AG04449 (cell line): ENCODE results near the gene RPL7A.

Experiments used
- CTCF ChIA-PET: fragments of 350-600 bp; formaldehyde crosslinking; extraction: SDS; loops from one replicate; lab custom pipeline; 2021; ENCODE audit warnings: antibody characterized with exemption; lab: Yijun Ruan, JAX
- POLR2A ChIA-PET: fragments of 400-600, 350-600 bp; formaldehyde crosslinking; extraction: SDS; loops from one replicate; lab custom pipeline; 2020; ENCODE audit warnings: antibody characterized with exemption, inconsistent platforms; lab: Yijun Ruan, JAX
- DNase-seq: peaks from one replicate; pipeline ENCODE4 v3.0.0-alpha.2; 2010; ENCODE audit warnings: low read depth, low spot score
- H3K4me3 ChIP-seq: 2 replicates; pipeline ENCODE4 v1.5.1; 2011; ENCODE audit warnings: low read depth, mild to moderate bottlenecking, control low read depth, low read length
- TF ChIP-seq, protein P1 (sequence below): IDR thresholded peaks from one replicate; pipeline ENCODE4 v1.5.1; 2011; ENCODE audit warnings: mild to moderate bottlenecking, moderate library complexity, low read length, control low read depth, inconsistent platforms; ENCODE audit not compliant: insufficient read depth; ENCODE audit errors: missing control alignments

The RPL7A gene

GRCh38 chr9:133340256-133340655, 7.8 kb upstream of the RPL7A start:
- TF ChIP-seq, protein P1, sequence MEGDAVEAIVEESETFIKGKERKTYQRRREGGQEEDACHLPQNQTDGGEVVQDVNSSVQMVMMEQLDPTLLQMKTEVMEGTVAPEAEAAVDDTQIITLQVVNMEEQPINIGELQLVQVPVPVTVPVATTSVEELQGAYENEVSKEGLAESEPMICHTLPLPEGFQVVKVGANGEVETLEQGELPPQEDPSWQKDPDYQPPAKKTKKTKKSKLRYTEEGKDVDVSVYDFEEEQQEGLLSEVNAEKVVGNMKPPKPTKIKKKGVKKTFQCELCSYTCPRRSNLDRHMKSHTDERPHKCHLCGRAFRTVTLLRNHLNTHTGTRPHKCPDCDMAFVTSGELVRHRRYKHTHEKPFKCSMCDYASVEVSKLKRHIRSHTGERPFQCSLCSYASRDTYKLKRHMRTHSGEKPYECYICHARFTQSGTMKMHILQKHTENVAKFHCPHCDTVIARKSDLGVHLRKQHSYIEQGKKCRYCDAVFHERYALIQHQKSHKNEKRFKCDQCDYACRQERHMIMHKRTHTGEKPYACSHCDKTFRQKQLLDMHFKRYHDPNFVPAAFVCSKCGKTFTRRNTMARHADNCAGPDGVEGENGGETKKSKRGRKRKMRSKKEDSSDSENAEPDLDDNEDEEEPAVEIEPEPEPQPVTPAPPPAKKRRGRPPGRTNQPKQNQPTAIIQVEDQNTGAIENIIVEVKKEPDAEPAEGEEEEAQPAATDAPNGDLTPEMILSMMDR = no peak
- CTCF ChIA-PET = interaction anchor here (0.6 to 1.3 kb wide), 3 partner anchors 10 to 154 kb away, joined by 3 to 7 read pairs (median 5); no protein-coding TSS in a partner anchor
- H3K4me3 ChIP-seq = no peak overlapping the region
- POLR2A ChIA-PET = interaction anchor here (0.7 to 1.0 kb wide), 2 partner anchors 8 to 11 kb away, joined by 3 read pairs; partner anchors contain the start of genes MED22 and RPL7A
- DNase-seq = no peak

DNA sequence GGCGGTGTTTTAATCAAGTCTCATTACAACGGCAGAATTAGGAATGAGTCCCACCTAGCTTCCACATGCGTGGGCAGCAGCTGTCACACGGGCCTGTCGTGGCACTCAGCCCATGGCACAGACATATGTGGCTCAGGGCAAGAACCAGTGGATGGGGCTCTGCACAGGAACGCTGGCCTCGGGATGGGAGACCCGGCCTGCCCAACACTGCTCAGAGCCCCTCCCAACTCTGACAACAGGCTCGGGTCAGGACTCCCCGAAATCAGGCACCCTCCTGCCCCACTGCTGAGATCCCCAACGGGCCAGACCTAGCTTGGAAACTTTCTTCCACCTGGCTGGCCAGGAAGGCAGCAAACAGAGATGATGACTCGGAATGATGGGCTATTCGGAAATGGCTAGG, 7.1 kb upstream of the RPL7A start:
- no peak overlapping the region for H3K4me3 ChIP-seq
- ChIA-PET POLR2A (interaction anchor here (0.6 kb wide), 1 partner anchor 99 kb away, joined by 3 read pairs; no protein-coding TSS in a partner anchor), CTCF (interaction anchor here (0.6 to 1.3 kb wide), 3 partner anchors 11 to 155 kb away, joined by 3 to 7 read pairs (median 5); no protein-coding TSS in a partner anchor)
- TF ChIP-seq, protein P1 = no peak
- DNase-seq = no peak

DNA sequence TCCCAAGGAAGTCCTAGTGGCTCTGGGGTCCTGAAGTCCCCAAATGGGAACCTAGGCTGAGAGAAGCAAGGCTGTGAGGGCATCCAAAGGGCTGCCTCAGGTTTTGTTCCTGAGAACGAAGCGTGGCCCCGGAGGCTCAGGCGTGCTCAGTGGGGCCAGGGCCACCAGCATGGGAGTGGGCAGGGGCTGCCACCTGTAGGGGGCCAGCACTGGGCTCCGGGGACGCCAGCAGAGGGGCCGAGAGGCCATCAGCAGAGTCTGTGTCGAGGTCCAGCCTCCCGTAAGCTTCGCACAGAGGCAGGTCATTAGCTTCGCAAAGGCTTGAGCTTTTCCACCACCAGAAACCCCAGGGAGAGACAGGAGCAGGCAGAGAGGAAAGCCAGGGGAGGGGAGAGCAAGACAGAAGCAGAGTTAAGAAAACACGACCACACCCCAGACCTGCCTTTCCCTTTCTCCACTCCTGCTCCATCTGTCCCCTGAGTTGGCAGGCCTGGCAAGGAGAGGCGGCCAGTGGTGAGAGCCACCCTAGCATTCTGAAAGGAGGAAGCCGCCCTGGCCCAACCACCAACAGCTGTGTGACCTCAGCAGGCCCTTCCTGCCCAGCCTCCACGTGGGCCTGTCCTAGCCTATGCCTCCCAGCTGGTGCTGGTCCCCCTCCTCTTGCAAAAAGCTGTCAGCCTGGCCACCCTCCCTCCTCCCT, 6.5 kb upstream of the RPL7A start:
- POLR2A ChIA-PET = interaction anchor here (0.6 kb wide), 1 partner anchor 99 kb away, joined by 3 read pairs; no protein-coding TSS in a partner anchor

GRCh38 chr9:133342069-133342406, 6.0 kb upstream of the RPL7A start:
- POLR2A ChIA-PET = no interaction called here
- DNase-seq = no peak
- CTCF ChIA-PET = interaction anchor here (1.0 to 1.2 kb wide), 3 partner anchors 12 to 25 kb away, joined by 3 to 5 read pairs (median 3); no protein-coding TSS in a partner anchor
- TF ChIP-seq, protein P1 = no peak
- H3K4me3 ChIP-seq = no peak overlapping the region

More for the DNA sequence above, 6.5 kb upstream of the RPL7A start:
- no peak for DNase-seq
- TF ChIP-seq, protein P1 = no peak
- CTCF ChIA-PET = interaction anchor here (1.0 to 1.3 kb wide), 4 partner anchors 11 to 25 kb away, joined by 3 to 7 read pairs (median 4); no protein-coding TSS in a partner anchor
- no peak overlapping the region for H3K4me3 ChIP-seq

- DNase-seq = no peak
- ChIA-PET POLR2A (no interaction called here), CTCF (interaction anchor here (0.8 to 1.2 kb wide), 4 partner anchors 8 to 18 kb away, joined by 3 read pairs; no protein-coding TSS in a partner anchor)
- TF ChIP-seq, protein P1 = peak; percentile 15
- H3K4me3 ChIP-seq = no peak overlapping the region
Measured at GRCh38 chr9:133342570-133342969, 5.4 kb upstream of the RPL7A start.

GRCh38 chr9:133344071-133344470, 3.9 kb upstream of the RPL7A start:
- POLR2A ChIA-PET = no interaction called here
- no peak overlapping the region for H3K4me3 ChIP-seq
- DNase-seq = no peak
- TF ChIP-seq, protein P1 = no peak
- CTCF ChIA-PET = interaction anchor here (1.1 to 1.6 kb wide), 4 partner anchors 12 to 158 kb away, joined by 3 to 7 read pairs (median 4); partner anchors contain the start of gene SURF1
